ELR (cell line): Measurements from ENCODE around the gene TTLL7.

Experiments used
- DNase-seq: peaks from one replicate; pipeline ENCODE4 v3.0.0-alpha.2; 2015; ENCODE audit warnings: low read depth

Gene TTLL7

GRCh38 chr1:83998498-83999315 is at the start of gene TTLL7:
Gene TTLL7 (minus strand): TSS chr1:83999132. CDS start chr1:83952211, 46,921 bp downstream.
- DNase-seq: peak; percentile 80

DNA sequence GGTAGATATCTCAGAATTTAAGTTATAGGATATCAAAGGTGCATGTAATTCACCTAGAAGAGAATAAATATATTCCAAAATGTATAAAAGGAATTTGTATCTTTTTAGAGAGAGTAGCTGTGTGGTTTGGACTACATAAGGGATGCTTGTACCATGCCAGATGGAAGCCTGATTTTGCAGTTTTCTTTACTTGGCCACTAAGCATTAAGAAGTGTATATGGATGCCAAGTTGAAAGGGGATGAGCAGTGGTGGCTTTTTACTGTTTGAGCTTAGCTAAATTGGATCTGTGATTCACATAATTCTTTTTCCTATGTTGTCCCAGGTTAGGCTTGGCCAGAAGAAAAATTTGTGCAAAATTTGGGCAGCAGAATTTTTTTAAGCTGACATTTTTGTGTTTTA is 43.5 kb upstream of the TTLL7 start:
- DNase-seq: no peak

DNA sequence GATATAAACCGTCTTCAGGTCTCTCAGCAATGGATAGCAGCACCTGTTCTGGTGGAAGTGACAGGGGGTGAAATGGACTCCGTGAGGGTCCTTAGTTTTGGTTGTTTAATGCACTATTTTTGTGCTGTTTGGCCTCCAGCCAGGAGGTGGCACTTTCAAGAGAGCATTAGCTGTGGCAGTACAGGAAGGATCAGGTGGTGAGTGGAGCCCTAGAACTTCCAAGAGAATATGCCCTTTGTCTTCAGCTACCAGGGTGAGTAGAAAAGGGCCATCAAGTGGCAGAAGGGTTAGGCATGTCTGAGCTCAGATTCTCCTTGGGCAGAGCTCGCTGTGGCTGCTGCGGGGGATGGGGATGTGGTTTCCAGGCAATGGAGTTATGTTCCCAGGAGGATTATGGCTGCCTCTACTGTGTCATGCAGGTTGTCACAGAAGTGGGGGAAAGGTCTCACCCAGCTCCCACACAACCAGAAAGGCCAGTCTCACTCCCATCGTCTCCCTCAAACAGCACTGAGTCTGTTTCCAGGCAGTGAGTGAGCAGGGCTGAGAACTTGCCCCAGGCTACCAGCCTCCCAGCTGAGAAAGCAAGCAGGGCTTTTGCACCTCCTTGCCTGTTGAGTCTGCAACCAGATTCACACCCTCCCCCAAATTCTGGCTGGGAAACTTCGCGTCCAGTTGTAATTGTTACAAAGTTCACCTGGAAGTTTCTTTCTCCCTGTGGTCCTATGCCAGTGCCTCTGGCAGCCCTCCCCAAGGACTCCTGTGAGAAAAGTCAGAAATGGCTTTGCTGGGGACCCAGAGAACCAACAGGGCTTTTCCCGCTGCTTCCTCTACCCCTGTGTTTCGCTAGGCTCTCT is 39.1 kb upstream of the TTLL7 start:
- no peak for DNase-seq

DNA sequence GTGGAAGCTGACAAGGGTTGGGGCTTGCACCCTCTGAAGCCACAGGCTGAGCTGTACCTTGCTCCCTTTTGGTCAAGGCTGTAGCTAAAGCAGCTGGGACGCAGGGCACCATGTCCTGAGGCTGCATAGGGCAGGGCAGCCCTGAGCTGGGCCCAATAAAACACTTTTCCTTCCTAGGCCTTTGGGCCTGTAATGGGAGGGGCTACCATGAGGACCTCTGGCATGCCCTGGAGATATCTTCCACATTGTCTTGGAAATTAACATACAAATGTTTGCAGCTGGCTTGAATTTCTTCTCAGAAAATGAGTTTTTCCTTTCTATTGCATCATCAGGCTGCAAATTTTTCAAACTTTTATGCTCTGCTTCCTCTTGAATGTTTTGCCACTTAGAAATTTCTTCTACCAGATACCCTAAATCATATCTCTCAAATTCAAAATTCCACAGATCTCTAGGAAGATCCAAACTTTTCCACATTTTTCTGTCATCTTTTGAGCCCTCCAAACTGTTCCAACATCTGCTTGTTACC is 32.9 kb upstream of the TTLL7 start:
- DNase-seq: no peak

DNA sequence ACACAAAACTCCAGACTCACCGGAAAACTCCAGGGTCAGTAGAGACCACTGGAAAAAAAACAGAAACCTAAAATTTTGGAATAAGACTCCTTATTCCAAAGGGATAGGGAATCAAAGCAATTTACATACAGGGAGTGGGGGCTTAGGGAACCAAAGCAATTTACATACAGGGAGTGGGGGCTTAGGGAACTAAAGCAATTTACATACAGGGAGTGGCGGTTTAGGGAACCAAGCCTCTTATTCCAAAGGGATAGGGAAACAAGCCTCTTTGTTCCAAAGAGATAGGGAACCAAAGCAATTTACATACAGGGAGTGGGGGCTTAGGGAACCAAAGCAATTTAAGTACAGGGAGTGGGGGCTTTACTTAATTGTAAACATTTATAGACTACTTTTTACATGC is 28.4 kb upstream of the TTLL7 start:
- DNase-seq: no peak

DNA sequence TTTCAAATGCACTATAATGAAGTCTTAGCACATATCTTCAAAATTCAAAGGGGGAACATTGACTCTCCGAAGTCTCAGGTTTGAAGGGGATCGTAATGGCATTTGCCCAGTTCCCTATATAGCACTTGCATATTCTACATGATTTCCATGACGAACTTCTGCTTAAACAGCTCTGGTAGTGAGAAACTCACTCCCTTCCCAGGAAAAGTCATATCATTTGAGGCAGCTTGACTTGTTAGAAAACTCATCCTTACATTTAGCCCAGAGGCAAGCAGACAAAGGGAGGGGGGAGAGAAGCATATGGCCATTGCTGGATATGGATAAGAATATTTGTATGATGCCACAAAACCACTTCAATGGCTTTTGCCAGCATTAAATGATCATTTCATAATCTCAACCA is 27.0 kb upstream of the TTLL7 start:
- DNase-seq: no peak

DNA sequence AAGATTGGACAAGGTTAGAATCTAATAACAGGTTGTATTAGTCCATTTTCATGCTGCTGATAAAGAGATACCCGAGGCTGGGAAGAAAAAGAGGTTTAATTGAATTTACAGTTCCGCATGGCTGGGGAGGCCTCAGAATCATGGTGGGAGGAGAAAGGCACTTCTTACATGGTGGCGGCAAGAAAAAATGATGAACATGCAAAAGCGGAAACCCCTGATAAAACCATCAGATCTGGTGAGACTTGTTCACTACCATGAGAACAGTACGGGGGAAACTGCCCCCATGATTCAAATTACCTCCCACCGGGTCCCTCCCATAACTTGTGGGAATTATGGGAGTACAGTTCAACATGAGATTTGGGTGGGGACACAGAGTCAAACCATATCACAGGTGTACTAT is 22.9 kb upstream of the TTLL7 start:
- DNase-seq: no peak

DNA sequence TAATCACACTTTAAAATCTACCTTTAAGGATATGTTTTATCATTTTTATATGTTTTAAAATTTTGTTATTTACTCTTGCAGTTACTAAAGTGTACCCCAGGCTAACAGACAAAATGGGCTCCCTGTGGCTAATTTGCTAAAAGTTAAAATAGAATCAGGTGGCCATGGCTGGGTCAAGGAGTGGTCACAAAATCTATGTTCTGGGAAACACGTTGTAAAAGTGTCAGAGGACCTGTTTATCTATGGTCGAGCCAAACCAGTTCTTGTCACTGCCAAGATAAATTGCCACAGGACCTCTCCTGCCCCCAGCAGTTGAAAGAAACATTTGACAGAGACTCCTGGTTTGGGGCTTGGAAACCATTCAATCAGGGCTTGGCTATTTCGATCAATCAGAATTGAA is 21.2 kb upstream of the TTLL7 start:
- no peak for DNase-seq

GRCh38 chr1:84019217-84019616 is 20.3 kb upstream of the TTLL7 start:
- no peak for DNase-seq

DNA sequence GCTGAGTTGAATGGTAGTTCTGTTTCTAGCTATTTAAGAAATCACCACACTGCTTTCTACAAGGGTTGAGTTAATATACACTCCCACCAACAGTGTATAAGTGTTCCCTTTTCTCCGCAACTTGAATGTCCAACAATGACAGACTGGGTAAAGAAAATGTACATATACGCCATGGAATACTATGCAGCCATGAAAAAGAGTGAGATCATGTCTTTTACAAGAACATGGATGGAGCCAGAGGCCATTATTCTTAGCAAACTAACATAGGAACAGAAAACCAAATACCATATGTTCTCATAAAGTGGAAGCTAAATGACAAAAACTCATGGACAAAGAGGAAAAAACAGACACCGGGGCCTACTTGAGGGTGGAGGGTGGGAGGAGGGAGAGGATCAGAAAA is 14.8 kb upstream of the TTLL7 start:
- no peak for DNase-seq

- DNase-seq: no peak
Observed at GRCh38 chr1:84012018-84012417, 13.1 kb upstream of the TTLL7 start.

- DNase-seq: no peak
Observed at GRCh38 chr1:84010136-84010535, 11.2 kb upstream of the TTLL7 start.

- no peak for DNase-seq
Observed at GRCh38 chr1:84008631-84009030, 9.7 kb upstream of the TTLL7 start.

DNA sequence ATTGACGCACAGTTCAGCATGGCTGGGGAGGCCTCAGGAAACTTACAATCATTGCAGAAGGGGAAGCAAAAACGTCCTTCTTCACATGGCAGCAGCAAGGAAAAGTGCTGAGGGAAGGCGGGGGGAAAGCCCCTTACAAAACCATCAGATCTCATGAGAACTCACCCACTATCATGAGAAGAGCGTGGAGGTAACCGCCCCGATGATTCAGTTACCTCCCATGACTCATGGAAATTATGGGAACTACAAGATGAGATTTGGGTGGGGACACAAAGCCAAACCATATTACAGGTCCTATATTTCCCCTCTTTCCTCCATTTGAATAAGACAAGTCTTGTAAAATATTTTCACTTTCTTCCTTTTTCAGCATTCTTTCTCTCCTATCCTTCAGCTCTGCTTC is 7.7 kb upstream of the TTLL7 start:
- no peak for DNase-seq

- no peak for DNase-seq
Observed at GRCh38 chr1:84001501-84001900, 2.6 kb upstream of the TTLL7 start.

- no peak for DNase-seq
Observed at GRCh38 chr1:84000954-84001495, 2.1 kb upstream of the TTLL7 start.

- no peak for DNase-seq
Observed at GRCh38 chr1:84000196-84000885, 1.4 kb upstream of the TTLL7 start.

DNA sequence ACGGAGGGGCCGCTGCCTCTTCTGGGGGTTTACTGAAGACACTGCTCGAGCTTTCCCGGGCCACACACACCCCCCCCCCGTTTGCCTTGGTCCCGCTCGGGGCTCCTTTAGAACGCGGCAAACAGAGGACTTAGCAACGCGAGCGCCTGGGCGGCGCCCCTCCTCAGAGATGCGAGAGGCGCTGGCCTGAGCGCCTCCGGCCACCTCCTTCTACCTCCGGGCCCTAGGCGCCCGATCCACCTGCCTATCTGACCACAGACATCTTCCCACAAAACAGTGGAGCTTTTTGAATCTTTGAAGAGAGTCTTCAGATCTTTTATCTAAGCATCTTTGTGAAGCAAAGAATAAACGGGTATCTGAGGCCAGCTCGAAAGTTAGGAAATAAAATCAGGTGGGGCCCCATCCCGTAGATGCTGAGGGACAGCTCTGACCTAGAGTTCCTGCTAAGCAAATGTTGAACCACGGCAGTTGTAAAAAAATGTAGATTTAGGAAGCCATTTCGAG is 436 bp upstream of the TTLL7 start:
- peak; percentile 88 for DNase-seq

DNA sequence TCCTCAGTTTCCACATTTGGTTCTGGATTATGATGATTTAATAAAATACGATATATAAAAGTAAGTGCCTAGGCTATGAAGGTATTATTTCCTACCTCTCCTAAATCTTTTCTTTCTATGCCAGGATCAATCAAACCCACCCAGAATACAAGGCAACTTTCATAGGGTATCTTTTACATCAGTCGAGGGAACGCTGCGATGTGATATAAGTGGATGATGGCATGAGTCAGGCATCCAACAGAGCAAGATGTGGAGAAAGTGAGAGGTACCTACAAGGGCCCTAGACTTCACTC is 781 bp downstream of the TTLL7 start:
- no peak for DNase-seq

GRCh38 chr1:83997631-83998030 is 1.3 kb downstream of the TTLL7 start:
- no peak for DNase-seq

DNA sequence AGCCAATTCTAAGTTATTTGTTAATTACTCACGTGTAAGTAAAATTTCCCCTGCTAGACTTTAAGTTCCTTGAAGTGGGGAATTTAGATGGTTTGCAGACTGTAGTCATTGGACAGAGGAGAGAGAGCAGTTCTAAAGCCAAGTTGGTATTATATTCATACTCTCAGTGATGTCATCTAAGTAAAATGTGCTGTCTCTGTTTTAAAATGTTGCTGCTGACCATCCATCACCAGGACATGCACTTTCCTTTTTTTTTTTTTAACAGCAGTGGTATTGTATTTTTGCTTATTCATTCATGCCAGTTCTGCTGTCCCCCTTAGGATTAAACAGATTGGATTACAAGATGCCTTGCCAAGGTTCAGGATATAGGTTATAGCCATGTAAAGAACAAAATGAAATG is 2.3 kb downstream of the TTLL7 start:
- peak; percentile 45 for DNase-seq

GRCh38 chr1:83996191-83996590 is 2.7 kb downstream of the TTLL7 start:
- no peak for DNase-seq
